Neural crest cell (in vitro differentiated cells): ENCODE results near the gene POMC. TPM values are rescaled to one million over a fixed set of nuclear protein-coding genes. Genes with fewer than 3 reads are reported as not detected.
"Not testable (repeated sequence)": the region's sequence is repeated elsewhere in the genome, so short reads cannot be mapped to it uniquely, and the experiment has no call there.

Experiments
- DNase-seq: peaks from one replicate; pipeline ENCODE4 v3.0.0; 2021; ENCODE audit warnings: low read depth, mixed read lengths, low spot score
- H3K27ac Mint-ChIP-seq: one replicate; pipeline ENCODE4 v1.8.0; 2021; ENCODE audit warnings: mild to moderate bottlenecking, mixed read lengths; ENCODE audit not compliant: unreplicated experiment
- H3K27me3 Mint-ChIP-seq: 2 replicates; pipeline ENCODE4 v1.8.0; 2021; ENCODE audit warnings: low read depth, mild to moderate bottlenecking, mixed read lengths
- H3K36me3 Mint-ChIP-seq: 2 replicates; pipeline ENCODE4 v1.8.0; 2021; ENCODE audit warnings: low read depth, mild to moderate bottlenecking, mixed read lengths
- H3K4me1 Mint-ChIP-seq: 2 replicates; pipeline ENCODE4 v1.8.0; 2021; ENCODE audit warnings: mixed read lengths
- H3K4me3 Mint-ChIP-seq: one replicate; pipeline ENCODE4 v1.8.0; 2021; ENCODE audit warnings: mild to moderate bottlenecking, mixed read lengths
- H3K9me3 Mint-ChIP-seq: 2 replicates; pipeline ENCODE4 v1.8.0; 2021; ENCODE audit warnings: mixed read lengths
- total RNA-seq: library from RNA; stranded (reverse); gene quantifications from 2 replicates; pipeline ENCODE4 v1.2.1, GENCODE V29; 2021
- TF ChIP-seq, protein P1 (sequence below): fragments of 200-600 bp; sonication (generic); conservative IDR thresholded peaks from 2 replicates; pipeline ENCODE4 v1.5.0; 2021; ENCODE audit warnings: antibody characterized with exemption, mild to moderate bottlenecking

Gene POMC
- total RNA-seq, 1 donor from 2014 or later: 0.54 TPM

DNA sequence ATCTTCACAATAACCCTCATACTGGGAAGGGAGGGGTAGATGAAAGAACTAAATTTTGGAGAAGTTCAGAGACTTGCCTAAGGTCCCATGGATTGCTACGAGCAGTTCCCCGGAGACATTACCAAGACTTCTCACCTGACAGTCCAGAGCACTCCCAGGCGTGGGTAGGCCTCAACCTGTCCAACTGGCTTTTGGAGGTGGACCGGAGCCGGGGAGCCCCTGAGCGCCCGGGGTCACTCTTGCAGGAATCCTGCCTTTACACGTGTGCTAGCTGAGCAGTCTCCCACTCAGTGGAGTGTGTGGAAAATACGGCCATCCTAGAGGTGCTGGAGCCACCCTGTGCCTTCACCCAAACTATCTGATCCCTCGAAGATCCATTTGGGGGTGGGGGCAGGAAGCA, 8.0 kb downstream of the POMC start:
- Mint-ChIP-seq H3K36me3 (peaks cover 9% of the 10 kb centered on the region), H3K27ac (peak overlapping the region; percentile 76), H3K9me3 (peaks cover 3% of the 10 kb centered on the region), H3K27me3 (peaks cover 21% of the 10 kb centered on the region), H3K4me1 (peaks cover 12% of the 10 kb centered on the region), H3K4me3 (no peak overlapping the region)
- no peak for DNase-seq
- TF ChIP-seq, protein P1, sequence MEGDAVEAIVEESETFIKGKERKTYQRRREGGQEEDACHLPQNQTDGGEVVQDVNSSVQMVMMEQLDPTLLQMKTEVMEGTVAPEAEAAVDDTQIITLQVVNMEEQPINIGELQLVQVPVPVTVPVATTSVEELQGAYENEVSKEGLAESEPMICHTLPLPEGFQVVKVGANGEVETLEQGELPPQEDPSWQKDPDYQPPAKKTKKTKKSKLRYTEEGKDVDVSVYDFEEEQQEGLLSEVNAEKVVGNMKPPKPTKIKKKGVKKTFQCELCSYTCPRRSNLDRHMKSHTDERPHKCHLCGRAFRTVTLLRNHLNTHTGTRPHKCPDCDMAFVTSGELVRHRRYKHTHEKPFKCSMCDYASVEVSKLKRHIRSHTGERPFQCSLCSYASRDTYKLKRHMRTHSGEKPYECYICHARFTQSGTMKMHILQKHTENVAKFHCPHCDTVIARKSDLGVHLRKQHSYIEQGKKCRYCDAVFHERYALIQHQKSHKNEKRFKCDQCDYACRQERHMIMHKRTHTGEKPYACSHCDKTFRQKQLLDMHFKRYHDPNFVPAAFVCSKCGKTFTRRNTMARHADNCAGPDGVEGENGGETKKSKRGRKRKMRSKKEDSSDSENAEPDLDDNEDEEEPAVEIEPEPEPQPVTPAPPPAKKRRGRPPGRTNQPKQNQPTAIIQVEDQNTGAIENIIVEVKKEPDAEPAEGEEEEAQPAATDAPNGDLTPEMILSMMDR: no peak

DNA sequence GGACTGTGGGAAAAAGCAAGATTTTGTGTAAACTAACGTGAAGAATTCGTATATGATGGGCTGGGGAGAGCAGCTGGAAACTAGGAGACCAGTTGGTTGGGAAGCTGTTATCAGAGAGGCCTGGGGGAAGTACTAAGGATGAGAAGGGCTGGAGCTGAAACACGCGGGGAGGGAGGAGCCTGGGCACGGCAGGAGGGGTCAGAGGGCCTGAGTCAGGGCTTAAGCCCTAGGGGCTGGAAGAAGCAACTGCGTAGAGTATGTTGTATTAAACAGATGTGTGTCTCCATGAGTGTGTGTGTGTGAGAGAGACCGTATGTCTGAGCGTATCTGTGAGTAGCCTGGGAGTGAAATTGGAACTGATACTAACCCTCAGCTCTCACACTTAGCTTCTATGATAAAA, 8.4 kb downstream of the POMC start:
- Mint-ChIP-seq H3K9me3 (peaks cover 3% of the 10 kb centered on the region), H3K27ac (peak overlapping the region; percentile 51), H3K4me1 (peaks cover 12% of the 10 kb centered on the region), H3K36me3 (peaks cover 9% of the 10 kb centered on the region), H3K27me3 (peaks cover 17% of the 10 kb centered on the region), H3K4me3 (no peak overlapping the region)
- peak; percentile 30 for DNase-seq
- TF ChIP-seq, protein P1: no peak

DNA sequence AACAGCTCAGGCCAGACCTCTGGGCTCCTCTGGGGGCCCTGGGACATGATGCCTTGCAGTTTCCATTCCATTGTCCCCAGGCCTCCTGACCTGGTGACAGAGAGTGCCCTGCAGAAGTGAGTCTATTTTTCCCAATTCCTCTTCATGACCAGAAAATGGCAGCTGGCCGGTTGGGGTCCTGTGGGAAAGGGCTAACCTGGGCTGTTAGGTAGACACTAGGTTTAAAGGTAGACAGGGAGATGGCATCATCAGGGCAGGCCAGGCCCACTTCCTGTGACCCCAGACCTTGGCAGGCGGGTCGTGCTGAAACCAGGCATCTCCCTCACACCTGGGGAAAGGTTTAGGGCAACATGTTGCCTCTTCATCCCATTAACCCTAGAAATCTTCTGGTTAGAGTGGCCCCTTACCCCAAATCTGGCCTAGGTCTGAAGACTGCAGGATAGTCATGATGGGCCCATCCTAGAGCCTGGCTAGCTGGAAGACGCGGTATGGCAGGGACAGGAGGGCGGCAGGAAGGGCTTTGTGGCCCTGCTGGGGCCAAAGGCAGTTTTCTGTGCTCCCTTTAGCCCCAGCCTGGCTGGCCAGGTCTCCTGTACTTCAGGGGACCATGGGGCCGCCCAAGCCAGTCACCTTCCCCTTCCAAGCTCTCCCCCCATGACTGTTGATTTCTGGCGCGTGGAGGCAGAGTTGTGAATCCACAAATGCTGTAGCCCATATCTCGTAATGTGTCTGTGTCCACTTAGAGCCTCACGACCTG, 10.1 kb downstream of the POMC start:
- H3K9me3 Mint-ChIP-seq: peaks cover 3% of the 10 kb centered on the region
- peaks cover 13% of the 10 kb centered on the region for H3K36me3 Mint-ChIP-seq
- peaks cover 12% of the 10 kb centered on the region for H3K4me1 Mint-ChIP-seq
- no peak overlapping the region for H3K4me3 Mint-ChIP-seq
- no peak for DNase-seq
- no peak overlapping the region for H3K27ac Mint-ChIP-seq
- H3K27me3 Mint-ChIP-seq: peaks cover 6% of the 10 kb centered on the region
- TF ChIP-seq, protein P1: no peak

DNA sequence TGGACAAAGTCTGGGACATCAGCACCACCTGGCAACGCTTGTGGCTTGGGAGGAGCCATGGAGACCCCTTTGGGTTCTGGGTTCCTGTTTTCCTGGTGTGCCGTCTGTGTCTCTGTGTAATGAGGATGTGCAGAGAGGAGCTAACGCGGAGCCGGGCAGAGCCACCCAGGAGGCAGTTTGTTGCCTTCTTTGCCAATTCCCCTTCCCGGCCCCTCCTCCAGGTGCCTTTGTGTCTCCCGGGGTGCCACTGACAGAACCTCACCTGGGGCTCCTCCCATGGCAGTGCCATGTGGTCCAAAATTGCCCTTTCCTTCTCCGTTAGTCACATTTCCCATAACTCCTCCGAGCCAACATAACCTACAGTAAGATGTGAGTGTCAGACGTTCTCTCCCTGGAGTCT, 13.0 kb downstream of the POMC start:
- Mint-ChIP-seq H3K27me3 (peaks cover 6% of the 10 kb centered on the region), H3K4me1 (peaks cover 8% of the 10 kb centered on the region), H3K27ac (no peak overlapping the region), H3K36me3 (peaks cover 16% of the 10 kb centered on the region), H3K4me3 (no peak overlapping the region), H3K9me3 (peaks cover 3% of the 10 kb centered on the region)
- DNase-seq: no peak
- TF ChIP-seq, protein P1: no peak

DNA sequence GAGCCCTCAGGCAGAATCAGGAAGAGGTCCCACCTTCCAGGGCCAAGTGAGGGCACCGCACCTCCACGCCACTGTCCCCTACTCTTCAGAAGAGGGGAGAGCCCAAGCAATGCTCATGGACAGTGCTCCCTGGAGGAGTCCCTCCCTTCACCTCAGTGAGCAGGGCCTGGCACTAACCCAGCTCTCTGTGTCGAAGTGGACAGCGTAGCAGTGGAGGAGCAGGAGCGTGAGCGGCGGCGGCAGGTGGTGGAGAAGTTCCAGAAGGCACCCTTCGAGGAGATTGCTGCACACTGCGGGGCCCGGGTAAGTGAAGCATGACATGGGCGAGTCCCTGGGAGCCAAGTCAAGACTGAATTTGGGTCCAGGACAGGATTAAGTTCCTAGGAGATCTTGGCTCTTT, 16.7 kb downstream of the POMC start:
- Mint-ChIP-seq H3K27me3 (no peaks in the 10 kb centered on the region), H3K4me3 (no peak overlapping the region), H3K36me3 (peaks cover 12% of the 10 kb centered on the region), H3K27ac (no peak overlapping the region), H3K4me1 (no peaks in the 10 kb centered on the region), H3K9me3 (no peaks in the 10 kb centered on the region)
- TF ChIP-seq, protein P1: no peak
- no peak for DNase-seq

DNA sequence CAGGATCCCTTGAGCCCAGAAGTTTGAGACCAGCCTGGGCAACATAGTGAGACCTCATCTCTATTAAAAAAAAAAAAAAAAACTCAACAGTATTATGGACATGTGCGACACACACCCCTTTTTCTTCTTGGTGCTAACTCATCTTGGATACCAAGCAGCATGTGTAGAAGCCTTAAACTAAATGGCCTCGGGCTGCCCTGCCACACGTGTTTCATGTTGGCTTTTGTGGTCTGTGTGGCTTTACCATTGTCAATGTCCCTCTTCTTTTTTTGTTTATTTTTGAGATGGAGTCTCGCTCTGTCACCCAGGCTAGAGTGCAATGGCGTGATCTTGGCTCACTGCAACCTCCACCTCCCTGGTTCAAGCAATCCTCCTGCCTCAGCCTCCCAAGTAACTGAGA, 17.4 kb downstream of the POMC start:
- H3K9me3 Mint-ChIP-seq, H3K4me3 Mint-ChIP-seq, DNase-seq, H3K27me3 Mint-ChIP-seq, H3K27ac Mint-ChIP-seq, H3K4me1 Mint-ChIP-seq: not testable (repeated sequence)
- peaks cover 13% of the 10 kb centered on the region for H3K36me3 Mint-ChIP-seq
